GM12878 (cell line): ENCODE measurements around the gene AGBL1. TPM values are rescaled to one million over a fixed set of nuclear protein-coding genes. Genes with fewer than 3 reads are reported as not detected.

Experiments used
- ATAC-seq: fragments of 200-7000 bp; cut with Tn5 transposase; 3 replicates; pipeline ENCODE4 v1.9.1; 2020; ENCODE audit warnings: mild to moderate bottlenecking, moderate library complexity
- BruUV-seq: library from RNA; stranded (reverse); fragments of 400-500 nt; replicated peaks from 2 replicates; lab custom pipeline; 2021; lab: Mats Ljungman, UMichigan
- CTCF ChIA-PET: fragments of 300-600 bp; sonication (Branson Sonifier 250); formaldehyde crosslinking; extraction: SDS; loops from one replicate; lab custom pipeline; 2021; ENCODE audit warnings: inconsistent platforms; lab: Yijun Ruan, JAX
- POLR2A ChIA-PET: fragments of 350-600 bp; formaldehyde crosslinking; extraction: SDS; loops from one replicate; lab custom pipeline; 2021; ENCODE audit warnings: inconsistent platforms; lab: Charles Lee
- RAD21 ChIA-PET: fragments of 300-600 bp; sonication (Branson Sonifier 250); formaldehyde crosslinking; loops from one replicate; lab custom pipeline; 2023; ENCODE audit warnings: antibody characterized with exemption; ENCODE audit not compliant: unreplicated experiment; lab: Charles Lee
- SMC1A ChIA-PET: fragments of 300-600 bp; sonication (Branson Sonifier 250); formaldehyde crosslinking; loops from one replicate; lab custom pipeline; 2023; ENCODE audit not compliant: unreplicated experiment, uncharacterized antibody; lab: Charles Lee
- DNase-seq: peaks from one replicate; pipeline ENCODE4 v3.0.0-alpha.2; 2011; ENCODE audit warnings: low read depth, low spot score
- FAIRE-seq: peaks from 3 replicates; lab custom pipeline; 2011; peaks lifted over from hg19 to GRCh38; lab: Jason Lieb, UNC
- H2AFZ ChIP-seq: 2 replicates; pipeline ENCODE4 v1.6.0; 2011; ENCODE audit warnings: low read depth, low read length, control low read depth; ENCODE audit not compliant: control insufficient read depth
- H3K27ac ChIP-seq: 2 replicates; pipeline ENCODE4 v1.5.1; 2011; ENCODE audit warnings: control low read depth; ENCODE audit not compliant: control insufficient read depth, insufficient read depth
- H3K27me3 ChIP-seq, 2 experiments: replicated peaks in 1 of 2; 2 replicates each; pipeline versions ENCODE4 v1.6.0 to v1.6.1; 2011; ENCODE audit warnings: low read length in 1 of 2; ENCODE audit not compliant: control insufficient read depth in 2 of 2, insufficient read depth in 2 of 2
- H3K36me3 ChIP-seq, 2 experiments: 2 replicates each; pipeline ENCODE4 v1.5.1; 2011; ENCODE audit warnings: low read length in 1 of 2; ENCODE audit not compliant: control insufficient read depth in 2 of 2, insufficient read depth in 2 of 2
- H3K4me1 ChIP-seq: 2 replicates; pipeline ENCODE4 v1.6.1; 2011; ENCODE audit warnings: mild to moderate bottlenecking, low read length, moderate library complexity, mixed read lengths; ENCODE audit not compliant: control insufficient read depth, insufficient read depth
- H3K4me2 ChIP-seq: 2 replicates; pipeline ENCODE4 v1.6.0; 2011; ENCODE audit warnings: control low read depth; ENCODE audit not compliant: control insufficient read depth, insufficient read depth
- H3K4me3 ChIP-seq: fragments of 200-600 bp; sonication (generic); 2 replicates; pipeline ENCODE4 v1.5.1; 2016
- H3K79me2 ChIP-seq: 2 replicates; pipeline ENCODE4 v1.6.0; 2011; ENCODE audit warnings: low read length; ENCODE audit not compliant: control insufficient read depth, insufficient read depth
- H3K9ac ChIP-seq: 2 replicates; pipeline ENCODE4 v1.8.0; 2011; ENCODE audit warnings: low read length, control low read depth, mixed read lengths; ENCODE audit not compliant: control insufficient read depth, insufficient read depth
- H3K9me3 ChIP-seq: replicated peaks from 3 replicates; pipeline ENCODE4 v1.5.1; 2011; ENCODE audit warnings: mild to moderate bottlenecking, low read length; ENCODE audit not compliant: control insufficient read depth, insufficient read depth
- H4K20me1 ChIP-seq: 2 replicates; pipeline ENCODE4 v1.6.0; 2011; ENCODE audit not compliant: control insufficient read depth, insufficient read depth
- BMI1 ChIP-seq: fragments of 450-650 bp; IDR thresholded peaks from 2 replicates; pipeline ENCODE4 v1.6.1; 2016; ENCODE audit warnings: mild to moderate bottlenecking, moderate library complexity, borderline replicate concordance
- EGR1 ChIP-seq, 2 experiments: IDR thresholded peaks; 1 replicate in 1 of 2; 2 replicates in 1 of 2; pipeline ENCODE4 v1.6.1; 2011 to 2012; ENCODE audit warnings: low read depth in 2 of 2, low read length in 2 of 2, borderline replicate concordance in 1 of 2, mild to moderate bottlenecking in 1 of 2, moderate library complexity in 1 of 2
- YBX1 ChIP-seq: fragments of 450-650 bp; IDR thresholded peaks from 2 replicates; pipeline ENCODE4 v1.6.1; 2016; ENCODE audit warnings: antibody characterized with exemption
- ZBTB40 ChIP-seq: fragments of 450-650 bp; IDR thresholded peaks from 2 replicates; pipeline ENCODE4 v1.6.1; 2016; ENCODE audit warnings: mild to moderate bottlenecking, moderate library complexity, borderline replicate concordance
- WGBS: methylation state at CpG from one replicate; pipeline ENCODE4 v1.1.6; 2016; ENCODE audit warnings: low lambda C conversion rate; ENCODE audit not compliant: insufficient replicate concordance, insufficient coverage; ENCODE audit errors: missing lambda C conversion rate; 5-methylcytosine and 5-hydroxymethylcytosine counted together
- in situ Hi-C: fragments of 300-500 bp; cut with MboI; formaldehyde crosslinking; loops from 9 replicates; pipeline ENCODE4 v1.14.3; 2018; ENCODE audit warnings: mixed read lengths
- intact Hi-C: fragments of 100-400 bp; cut with micrococcal nuclease; formaldehyde crosslinking; loops from one replicate; pipeline ENCODE4 v1.14.2; 2022; ENCODE audit not compliant: unreplicated experiment
- polyA plus RNA-seq, 11 experiments: library from polyadenylated mRNA; depleted of rRNA in 4 of 11; unstranded in 6 of 11; stranded (reverse) in 5 of 11; fragments of >200 nt; fragmentation: Nextera tagmentation in 4 of 11; fragmentation: Illumina TruSeq in 1 of 11; extraction: Ambion mirVana in 4 of 11; extraction: Trizol in 1 of 11; gene quantifications; 1 replicate in 1 of 11; 2 replicates in 10 of 11; pipeline versions ENCODE4 v1.2.1 to v1.2.3, GENCODE V29; 2011 to 2016; ENCODE audit warnings: inconsistent platforms in 2 of 11, missing spikeins in 2 of 11, low read depth in 1 of 11
- total RNA-seq, 4 experiments: library from RNA; depleted of rRNA in 3 of 4; stranded (reverse); fragments of >200 nt in 3 of 4; fragmentation: Illumina TruSeq in 1 of 4; extraction: Trizol in 1 of 4; gene quantifications; 2 replicates each; pipeline versions ENCODE4 v1.2.1 to v1.2.3, GENCODE V29; 2013 to 2021

Gene AGBL1
- total and polyA plus RNA-seq, 10 of the 15 experiments (the other 5 are each of a cell fraction or from before 2014, with no cell fraction given) = not detected

GRCh38 chr15:86247249-86247955 is 167.7 kb downstream of the AGBL1 start:
- in situ Hi-C loops = no loop called here
- H3K36me3 ChIP-seq = no peaks in the 10 kb centered on the region
- ATAC-seq (no peak), FAIRE-seq (no peak), DNase-seq (no peak)
- BruUV-seq = no TSS peak
- no peaks in the 10 kb centered on the region for H3K79me2 ChIP-seq
- no peak overlapping the region for H3K9ac ChIP-seq
- no peaks in the 10 kb centered on the region for H4K20me1 ChIP-seq
- H2AFZ ChIP-seq = no peak overlapping the region
- ChIA-PET SMC1A (no interaction called here), RAD21 (no interaction called here), CTCF (no interaction called here), POLR2A (no interaction called here)
- no peak overlapping the region for H3K4me2 ChIP-seq
- H3K9me3 ChIP-seq = no peaks in the 10 kb centered on the region
- TF ChIP-seq ZBTB40 = no peak
- no peak for TF ChIP-seq EGR1 (IDR thresholded peaks at IDR 0.05; ENCODE audit: borderline replicate concordance in 1 of 2, low read depth in 2 of 2, low read length in 2 of 2)
- TF ChIP-seq YBX1 = no peak
- no peak for TF ChIP-seq BMI1
- H3K27me3 ChIP-seq = no peaks in the 10 kb centered on the region
- H3K4me3 ChIP-seq = no peak overlapping the region
- 55% methylated on average over 15 of the region's 15 CpGs for WGBS
- no peak overlapping the region for H3K27ac ChIP-seq
- H3K4me1 ChIP-seq = no peaks in the 10 kb centered on the region
- intact Hi-C loops = loop anchor here (10.0 kb wide), 1 partner anchor 247 kb away; no protein-coding TSS in a partner anchor
